Peyer's patch (tissue), 4 donors: ENCODE data around the gene ZFP28. TPM values are rescaled to one million over a fixed set of nuclear protein-coding genes. Genes with fewer than 3 reads are reported as not detected.

ENCODE experiments used
- DNase-seq, 3 donors: peaks; one replicate each; pipeline ENCODE4 v3.0.0-alpha.2; 2017 to 2019
- H3K27ac ChIP-seq, 4 donors: fragments of 200-600 bp; sonication (generic); one replicate each; pipeline ENCODE4 v1.5.1; 2016 to 2019
- H3K27me3 ChIP-seq, 2 donors: fragments of 200-600 bp; sonication (generic); one replicate each; pipeline ENCODE4 v1.5.1; 2019
- H3K36me3 ChIP-seq, 3 donors: fragments of 200-600 bp; sonication (generic); one replicate each; pipeline ENCODE4 v1.5.1; 2016 to 2019
- H3K4me1 ChIP-seq, 4 donors: fragments of 200-600 bp; sonication (generic); one replicate each; pipeline ENCODE4 v1.5.1; 2016 to 2019
- H3K4me3 ChIP-seq, 4 donors: fragments of 200-600 bp; sonication (generic); 1 replicate in 3 of 4; 2 replicates in 1 of 4; pipeline ENCODE4 v1.5.1; 2016 to 2019; ENCODE audit warnings: mild to moderate bottlenecking in 1 of 4
- H3K9me3 ChIP-seq, 4 donors: fragments of 200-600 bp; sonication (generic); one replicate each; pipeline ENCODE4 v1.5.1; 2016 to 2019; ENCODE audit warnings: mild to moderate bottlenecking in 1 of 4
- CTCF ChIP-seq, 6 experiments: fragments of 450-650 bp in 4 of 6; fragments of 200-600 bp in 2 of 6; sonication (generic) in 1 of 6; IDR thresholded peaks; one replicate each; pipeline ENCODE4 v1.5.1; 2017 to 2019; ENCODE audit warnings: antibody characterized with exemption in 6 of 6, mild to moderate bottlenecking in 3 of 6, moderate library complexity in 1 of 6
- POLR2A ChIP-seq, 2 donors: fragments of 450-650 bp; IDR thresholded peaks; one replicate each; pipeline ENCODE4 v1.5.1; 2017; ENCODE audit warnings: antibody characterized with exemption in 2 of 2, mild to moderate bottlenecking in 2 of 2, moderate library complexity in 2 of 2
- total RNA-seq, 4 donors: library from RNA; depleted of rRNA; stranded (reverse); fragments of >200 nt; gene quantifications; one replicate each; pipeline ENCODE4 v1.1.0, GENCODE V29; 2016

ZFP28 gene
- total RNA-seq, 4 donors from 2014 or later: 3.9 to 28.9 (median 8.1) TPM

GRCh38 chr19:56554272-56554869 lies 15.6 kb downstream of the ZFP28 start:
- no peak for DNase-seq
- Histone ChIP-seq H3K4me1 (no peaks in the 10 kb centered on the region), H3K4me3 (no peak overlapping the region), H3K36me3 (peaks cover 0 to 44% (median 0%) of the 10 kb centered on the region in 3 donors), H3K27me3 (no peaks in the 10 kb centered on the region), H3K9me3 (peaks cover 0 to 94% (median 15%) of the 10 kb centered on the region in 4 donors), H3K27ac (no peak overlapping the region)
- TF ChIP-seq POLR2A (IDR thresholded peaks at IDR 0.05) (no peak), CTCF (IDR thresholded peaks at IDR 0.05) (no peak)

- no peaks in the 10 kb centered on the region for H3K36me3 ChIP-seq
- no peak for TF ChIP-seq POLR2A (IDR thresholded peaks at IDR 0.05)
- TF ChIP-seq CTCF (IDR thresholded peaks at IDR 0.05): no peak
- peaks cover 0 to 74% (median 7%) of the 10 kb centered on the region in 4 donors for H3K9me3 ChIP-seq
- no peak overlapping the region for H3K27ac ChIP-seq
- H3K4me3 ChIP-seq: no peak overlapping the region
- DNase-seq: no peak
- no peaks in the 10 kb centered on the region for H3K27me3 ChIP-seq
- H3K4me1 ChIP-seq: peaks cover 0 to under 1% (median 0%) of the 10 kb centered on the region in 4 donors
These were observed 24.0 kb downstream of the ZFP28 start for GRCh38 chr19:56562766-56563165.

- Histone ChIP-seq H3K27me3 (no peaks in the 10 kb centered on the region), H3K27ac (peak overlapping the region; percentile 73 to 86 (median 83)), H3K9me3 (peaks cover 0 to 73% (median 7%) of the 10 kb centered on the region in 4 donors), H3K4me1 (peaks cover 0 to 6% (median 0%) of the 10 kb centered on the region in 4 donors), H3K4me3 (peak overlapping the region; percentile 72 to 85 (median 81)), H3K36me3 (peaks cover 0 to 27% (median 0%) of the 10 kb centered on the region in 3 donors)
- peak in 2 of 3 donors; percentile 40 to 62 for DNase-seq
- TF ChIP-seq POLR2A (IDR thresholded peaks at IDR 0.05): no peak
These were observed 28.1 kb downstream of the ZFP28 start for GRCh38 chr19:56566904-56567273.

- Histone ChIP-seq H3K36me3 (peaks cover 0 to 31% (median 0%) of the 10 kb centered on the region in 3 donors), H3K27ac (peak within 1 kb of the TSS; percentile 73 to 86 (median 83)), H3K27me3 (no peaks in the 10 kb centered on the region), H3K4me3 (peak within 1 kb of the TSS; percentile 72 to 85 (median 81)), H3K4me1 (peaks cover 0 to 6% (median 0%) of the 10 kb centered on the region in 4 donors), H3K9me3 (peaks cover 0 to 71% (median 8%) of the 10 kb centered on the region in 4 donors)
- TF ChIP-seq POLR2A (IDR thresholded peaks at IDR 0.05) (peak in 1 of 2 donors; percentile 49), CTCF (IDR thresholded peaks at IDR 0.05) (no peak)
- peak; percentile 94 to 98 (median 96) for DNase-seq
These were observed 28.7 kb downstream of the ZFP28 start, which contains the start of gene ZNF470 for GRCh38 chr19:56567274-56568120. TSS of gene ZNF470 (plus strand) at chr19:56567468. CDS start at chr19:56570312, 2,844 bp downstream.

GRCh38 chr19:56572589-56572988 lies 33.8 kb downstream of the ZFP28 start:
- H3K9me3 ChIP-seq: peaks cover 0 to 88% (median 30%) of the 10 kb centered on the region in 4 donors
- no peaks in the 10 kb centered on the region for H3K27me3 ChIP-seq
- no peak overlapping the region for H3K27ac ChIP-seq
- H3K4me3 ChIP-seq: no peak overlapping the region
- peaks cover 0 to 6% (median 0%) of the 10 kb centered on the region in 4 donors for H3K4me1 ChIP-seq
- no peak for TF ChIP-seq POLR2A (IDR thresholded peaks at IDR 0.05)
- no peak for TF ChIP-seq CTCF (IDR thresholded peaks at IDR 0.05)
- peaks cover 0 to 80% (median 0%) of the 10 kb centered on the region in 3 donors for H3K36me3 ChIP-seq
- no peak for DNase-seq
